Activated T-cell treated with anti-CD3 and anti-CD28 coated beads, Interleukin-2, amount 50 U/mL, for 24 hours (primary cell): ENCODE data around the gene NTRK1.

Experiments used
- DNase-seq: peaks from one replicate; pipeline ENCODE4 v3.0.0-alpha.2; 2020
- H3K27ac Mint-ChIP-seq: 2 replicates; pipeline ENCODE4 v1.8.0; 2020; ENCODE audit warnings: mild to moderate bottlenecking, mixed read lengths
- H3K27me3 Mint-ChIP-seq: 2 replicates; pipeline ENCODE4 v1.8.0; 2020; ENCODE audit warnings: mixed read lengths
- H3K36me3 Mint-ChIP-seq: 2 replicates; pipeline ENCODE4 v1.8.0; 2020; ENCODE audit warnings: low read depth, mixed read lengths
- H3K4me1 Mint-ChIP-seq: 2 replicates; pipeline ENCODE4 v1.8.0; 2020; ENCODE audit warnings: low read depth, mixed read lengths
- H3K4me3 Mint-ChIP-seq: 2 replicates; pipeline ENCODE4 v1.8.0; 2020; ENCODE audit warnings: mild to moderate bottlenecking, moderate library complexity, mixed read lengths
- H3K9me3 Mint-ChIP-seq: 2 replicates; pipeline ENCODE4 v1.8.0; 2020; ENCODE audit warnings: mixed read lengths

The NTRK1 gene

DNA sequence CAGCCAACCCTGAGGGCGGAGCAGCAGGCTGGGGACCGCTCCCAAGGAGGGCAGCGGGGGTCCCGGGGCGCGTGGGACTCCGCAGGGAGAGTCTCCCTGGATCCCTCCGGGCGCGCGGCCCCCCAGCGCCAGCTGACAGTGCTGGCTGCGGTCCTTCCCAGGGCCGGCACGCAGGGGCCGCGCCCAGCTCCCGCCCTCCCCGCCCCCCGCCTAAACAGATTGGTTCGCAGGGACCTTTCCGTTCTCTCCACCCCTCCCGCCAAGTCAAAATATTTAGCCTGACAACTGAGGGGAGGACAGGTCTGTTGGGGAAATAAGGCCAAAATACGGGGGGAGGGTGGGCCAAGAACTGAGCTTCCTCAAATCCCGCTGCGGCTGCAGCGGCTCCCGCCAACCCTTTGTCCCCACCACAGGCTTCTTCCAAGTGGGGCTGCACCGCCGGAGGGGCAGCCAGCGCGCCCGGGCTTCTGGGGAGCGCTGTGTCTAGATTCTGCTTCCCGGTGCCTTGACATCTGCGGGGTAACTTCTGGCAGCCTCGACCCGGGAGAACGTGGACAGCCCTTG lies 1.6 kb upstream of the NTRK1 start, which contains the start of gene INSRR:
Gene INSRR, minus strand, starts transcription at position 159 of the 564 bp plus-strand sequence. CDS start 496 bp downstream, outside the sequence.
- Mint-ChIP-seq H3K4me3 (peak within 1 kb of the TSS; percentile 58), H3K27me3 (peaks cover 60% of the 10 kb centered on the region), H3K36me3 (no peaks in the 10 kb centered on the region), H3K9me3 (no peaks in the 10 kb centered on the region), H3K4me1 (peaks cover 35% of the 10 kb centered on the region), H3K27ac (no peak within 1 kb of the TSS)
- no peak for DNase-seq

DNA sequence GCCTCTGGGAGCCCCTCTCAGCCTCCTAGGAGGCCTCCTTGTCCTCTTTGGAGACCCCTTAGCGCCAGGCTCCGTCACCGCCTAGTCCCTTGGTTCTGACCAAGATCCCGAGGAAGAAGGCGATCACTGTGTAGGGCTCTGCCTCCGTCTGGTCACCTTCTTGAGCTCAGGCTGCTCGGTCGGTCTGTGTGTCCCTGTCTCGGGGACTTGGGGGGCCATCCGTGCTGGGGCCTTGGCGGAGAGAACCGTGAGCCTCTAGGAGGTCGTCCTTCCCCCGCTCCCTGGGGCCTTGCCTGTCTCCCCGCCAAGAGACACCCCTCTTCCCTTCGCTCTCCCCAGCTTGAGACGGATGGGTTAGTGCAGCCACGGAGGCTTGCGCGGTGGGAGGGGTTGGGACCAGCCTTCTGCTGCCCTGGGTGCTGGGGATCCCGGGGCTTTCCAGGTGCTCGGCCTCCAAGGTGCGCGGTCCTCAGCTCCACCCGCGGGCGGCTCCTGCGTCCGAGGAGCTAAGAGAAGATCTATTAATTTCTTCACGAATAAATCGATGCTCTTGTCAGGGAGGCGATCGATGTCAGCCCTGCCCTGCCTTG lies 1.0 kb upstream of the NTRK1 start:
- DNase-seq: peak; percentile 60
- H3K4me1 Mint-ChIP-seq: peaks cover 35% of the 10 kb centered on the region
- H3K9me3 Mint-ChIP-seq: no peaks in the 10 kb centered on the region
- H3K36me3 Mint-ChIP-seq: no peaks in the 10 kb centered on the region
- H3K27me3 Mint-ChIP-seq: peaks cover 65% of the 10 kb centered on the region
- H3K27ac Mint-ChIP-seq: no peak overlapping the region
- H3K4me3 Mint-ChIP-seq: peak overlapping the region; percentile 58

DNA sequence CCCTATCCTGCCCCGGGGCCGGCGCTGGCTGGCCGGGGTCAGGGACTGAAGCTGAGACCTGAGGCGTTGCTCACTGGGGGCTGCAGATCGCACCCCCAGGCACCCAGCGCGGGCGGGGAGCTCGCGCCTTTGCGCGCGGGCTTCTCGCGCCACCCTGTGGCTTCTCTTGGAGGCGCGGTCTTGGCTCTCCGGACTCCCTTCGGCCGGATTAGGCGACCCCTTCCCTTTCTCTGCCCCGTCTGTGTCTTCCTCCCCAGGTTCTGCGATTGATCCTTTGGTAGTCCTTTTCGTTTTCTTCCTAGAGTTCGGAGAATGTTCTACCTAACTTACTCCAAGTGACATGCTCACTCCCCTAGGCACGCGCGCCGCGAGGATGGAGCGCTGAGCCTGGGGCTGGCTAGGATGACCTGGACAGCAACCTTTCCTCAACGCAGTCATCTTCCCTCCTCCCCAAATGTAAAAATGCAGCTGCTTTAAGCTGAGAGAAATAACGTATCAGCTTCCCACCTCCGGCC lies 495 bp upstream of the NTRK1 start:
- peak overlapping the region; percentile 1 for H3K27ac Mint-ChIP-seq
- H3K27me3 Mint-ChIP-seq: peaks cover 71% of the 10 kb centered on the region
- no peaks in the 10 kb centered on the region for H3K36me3 Mint-ChIP-seq
- no peaks in the 10 kb centered on the region for H3K9me3 Mint-ChIP-seq
- peak overlapping the region; percentile 58 for H3K4me3 Mint-ChIP-seq
- peaks cover 35% of the 10 kb centered on the region for H3K4me1 Mint-ChIP-seq
- peak; percentile 81 for DNase-seq

DNA sequence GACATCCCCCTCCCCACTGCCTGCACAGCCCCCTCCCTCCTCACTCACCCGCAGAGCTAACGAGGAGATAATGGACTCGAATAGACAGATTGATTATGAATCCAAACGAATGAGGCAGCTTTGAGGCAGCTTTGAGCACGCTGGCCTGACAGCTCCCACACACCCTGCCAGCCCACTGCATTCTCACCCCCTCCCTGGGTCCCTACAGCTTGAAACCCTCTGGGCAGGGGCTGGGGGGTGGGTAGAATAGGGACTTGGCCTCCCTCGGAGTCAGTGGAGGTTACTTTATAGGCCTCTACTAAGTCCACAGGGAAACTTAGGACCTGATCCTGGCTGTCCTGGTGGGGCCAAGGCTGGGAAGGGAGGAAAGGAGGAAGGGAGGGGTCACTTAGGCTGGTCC lies 1.9 kb downstream of the NTRK1 start:
- H3K27ac Mint-ChIP-seq: no peak overlapping the region
- no peaks in the 10 kb centered on the region for H3K36me3 Mint-ChIP-seq
- H3K9me3 Mint-ChIP-seq: no peaks in the 10 kb centered on the region
- no peak for DNase-seq
- H3K27me3 Mint-ChIP-seq: peaks cover 77% of the 10 kb centered on the region
- H3K4me3 Mint-ChIP-seq: no peak overlapping the region
- peaks cover 51% of the 10 kb centered on the region for H3K4me1 Mint-ChIP-seq

GRCh38 chr1:156862997-156863599 lies 2.4 kb downstream of the NTRK1 start:
- no peaks in the 10 kb centered on the region for H3K36me3 Mint-ChIP-seq
- H3K4me3 Mint-ChIP-seq: no peak overlapping the region
- H3K27me3 Mint-ChIP-seq: peaks cover 72% of the 10 kb centered on the region
- peaks cover 51% of the 10 kb centered on the region for H3K4me1 Mint-ChIP-seq
- peak overlapping the region; percentile 3 for H3K27ac Mint-ChIP-seq
- no peak for DNase-seq
- no peaks in the 10 kb centered on the region for H3K9me3 Mint-ChIP-seq

GRCh38 chr1:156863631-156864030 lies 3.0 kb downstream of the NTRK1 start:
- Mint-ChIP-seq H3K4me1 (peaks cover 49% of the 10 kb centered on the region), H3K27ac (peak overlapping the region; percentile 3), H3K27me3 (peaks cover 67% of the 10 kb centered on the region)

GRCh38 chr1:156864796-156865195 lies 4.1 kb downstream of the NTRK1 start:
- Mint-ChIP-seq H3K36me3 (no peaks in the 10 kb centered on the region), H3K9me3 (no peaks in the 10 kb centered on the region), H3K27ac (no peak overlapping the region), H3K4me3 (no peak overlapping the region), H3K27me3 (peaks cover 57% of the 10 kb centered on the region), H3K4me1 (peaks cover 42% of the 10 kb centered on the region)
- DNase-seq: no peak

More at GRCh38 chr1:156863631-156864030, 3.0 kb downstream of the NTRK1 start:
- no peaks in the 10 kb centered on the region for H3K9me3 Mint-ChIP-seq
- H3K36me3 Mint-ChIP-seq: no peaks in the 10 kb centered on the region
- no peak overlapping the region for H3K4me3 Mint-ChIP-seq
- no peak for DNase-seq

DNA sequence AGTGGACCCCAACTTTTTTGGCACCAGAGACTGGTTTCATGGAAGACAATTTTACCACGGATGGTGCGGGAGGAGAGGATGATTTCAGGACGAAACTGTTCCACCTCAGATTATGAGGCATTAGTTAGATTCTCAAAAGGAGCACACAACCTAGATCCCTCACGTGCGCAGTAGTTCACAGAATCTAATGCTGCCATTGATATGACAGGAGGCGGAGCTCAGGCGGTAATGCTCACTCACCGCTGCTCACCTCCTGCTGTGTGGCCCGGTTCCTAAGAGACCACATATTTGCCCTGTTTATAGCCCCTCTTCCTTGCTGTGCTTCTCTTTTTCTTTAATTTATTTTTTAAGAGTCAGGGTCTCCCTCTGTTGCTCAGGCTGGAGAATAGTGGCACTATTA lies 4.6 kb downstream of the NTRK1 start:
- Mint-ChIP-seq H3K9me3 (no peaks in the 10 kb centered on the region), H3K36me3 (no peaks in the 10 kb centered on the region), H3K27me3 (peaks cover 53% of the 10 kb centered on the region), H3K4me3 (no peak overlapping the region), H3K27ac (no peak overlapping the region), H3K4me1 (peaks cover 40% of the 10 kb centered on the region)
- DNase-seq: no peak

DNA sequence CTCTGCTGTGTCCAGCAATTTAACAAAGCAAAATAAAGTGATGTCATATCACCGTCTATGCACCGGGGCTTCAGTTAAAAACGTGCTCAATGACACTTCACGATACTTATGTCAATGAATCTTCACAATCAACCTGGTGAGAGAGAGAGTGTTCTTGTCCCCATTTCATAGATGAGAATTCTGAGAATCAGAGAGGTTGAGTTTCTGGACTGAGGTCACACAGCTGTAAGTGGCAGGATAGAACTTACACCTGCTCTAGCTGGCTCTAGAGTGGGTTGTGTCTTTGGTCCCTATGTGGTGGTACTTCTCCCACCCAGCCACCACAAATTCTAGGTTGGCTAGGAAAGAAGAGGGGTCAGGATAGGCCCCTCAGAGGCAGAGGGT lies 5.2 kb downstream of the NTRK1 start:
- no peaks in the 10 kb centered on the region for H3K9me3 Mint-ChIP-seq
- H3K4me3 Mint-ChIP-seq: no peak overlapping the region
- peaks cover 44% of the 10 kb centered on the region for H3K4me1 Mint-ChIP-seq
- H3K36me3 Mint-ChIP-seq: no peaks in the 10 kb centered on the region
- peak overlapping the region; percentile 23 for H3K27ac Mint-ChIP-seq
- peaks cover 51% of the 10 kb centered on the region for H3K27me3 Mint-ChIP-seq
- DNase-seq: no peak

DNA sequence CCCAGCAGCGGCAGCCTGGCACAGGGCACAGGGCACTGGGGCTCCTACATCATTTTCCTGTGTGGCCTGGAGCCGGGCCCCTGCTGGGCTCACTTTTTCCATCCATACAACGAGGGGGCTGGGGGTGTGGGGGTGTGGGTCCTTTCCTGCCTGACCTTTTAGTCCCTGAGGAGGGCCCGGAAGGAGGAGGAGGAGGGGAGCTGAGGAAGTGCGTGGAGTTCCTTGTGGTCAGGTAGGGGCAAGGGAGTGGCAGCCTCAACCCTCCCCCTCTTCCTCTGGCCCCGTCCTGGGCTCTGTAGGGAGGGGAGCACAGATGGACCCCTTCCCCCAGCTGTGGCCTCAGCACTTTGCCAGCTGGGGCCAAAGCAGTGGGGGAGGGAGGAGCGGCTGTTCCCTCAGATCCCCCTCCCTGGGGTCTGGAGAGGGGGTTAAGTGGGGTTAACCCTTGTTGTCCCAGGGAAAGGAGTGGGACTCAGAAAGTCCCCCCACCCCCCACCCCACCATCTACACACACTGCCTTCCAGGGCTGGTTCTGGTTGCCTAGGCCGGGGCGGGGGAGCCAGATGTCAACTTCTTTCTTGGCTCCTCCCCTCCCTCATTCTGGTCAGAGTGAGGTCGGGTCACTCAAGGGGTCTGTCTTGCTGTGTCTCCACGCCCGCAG lies 5.7 kb downstream of the NTRK1 start:
- DNase-seq: no peak
- Mint-ChIP-seq H3K36me3 (no peaks in the 10 kb centered on the region), H3K9me3 (no peaks in the 10 kb centered on the region), H3K27me3 (peaks cover 47% of the 10 kb centered on the region), H3K27ac (peak overlapping the region; percentile 23), H3K4me1 (peaks cover 45% of the 10 kb centered on the region), H3K4me3 (no peak overlapping the region)

DNA sequence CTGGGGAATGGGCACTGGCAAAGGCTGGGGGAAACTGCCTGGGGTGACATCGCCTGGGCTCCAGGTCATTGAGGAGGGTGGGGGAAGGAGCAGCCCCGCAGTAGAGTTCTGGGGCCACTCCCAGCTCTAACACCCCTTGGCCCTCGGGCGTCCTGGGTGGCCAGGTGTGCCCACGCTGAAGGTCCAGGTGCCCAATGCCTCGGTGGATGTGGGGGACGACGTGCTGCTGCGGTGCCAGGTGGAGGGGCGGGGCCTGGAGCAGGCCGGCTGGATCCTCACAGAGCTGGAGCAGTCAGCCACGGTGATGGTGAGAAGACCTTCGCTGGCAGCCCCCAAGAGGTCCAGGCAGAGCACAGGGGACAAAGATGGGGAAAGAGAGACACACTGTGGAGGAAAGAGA lies 7.7 kb downstream of the NTRK1 start:
- no peak for DNase-seq
- no peaks in the 10 kb centered on the region for H3K9me3 Mint-ChIP-seq
- H3K4me3 Mint-ChIP-seq: no peak overlapping the region
- H3K4me1 Mint-ChIP-seq: peaks cover 33% of the 10 kb centered on the region
- H3K36me3 Mint-ChIP-seq: no peaks in the 10 kb centered on the region
- H3K27ac Mint-ChIP-seq: no peak overlapping the region
- H3K27me3 Mint-ChIP-seq: peaks cover 28% of the 10 kb centered on the region

- Mint-ChIP-seq H3K36me3 (no peaks in the 10 kb centered on the region), H3K4me3 (no peak overlapping the region), H3K4me1 (peaks cover 27% of the 10 kb centered on the region), H3K27ac (no peak overlapping the region), H3K9me3 (no peaks in the 10 kb centered on the region), H3K27me3 (peaks cover 17% of the 10 kb centered on the region)
- no peak for DNase-seq
Observed at GRCh38 chr1:156869455-156869854, 8.8 kb downstream of the NTRK1 start.

- Mint-ChIP-seq H3K4me3 (no peak overlapping the region), H3K27ac (no peak overlapping the region), H3K27me3 (peaks cover 3% of the 10 kb centered on the region), H3K4me1 (peaks cover 12% of the 10 kb centered on the region), H3K36me3 (no peaks in the 10 kb centered on the region), H3K9me3 (no peaks in the 10 kb centered on the region)
- no peak for DNase-seq
Observed at GRCh38 chr1:156873659-156874058, 13.0 kb downstream of the NTRK1 start.

- no peak for DNase-seq
- H3K4me1 Mint-ChIP-seq: peaks cover 12% of the 10 kb centered on the region
- H3K9me3 Mint-ChIP-seq: no peaks in the 10 kb centered on the region
- no peaks in the 10 kb centered on the region for H3K36me3 Mint-ChIP-seq
- H3K27me3 Mint-ChIP-seq: peaks cover 5% of the 10 kb centered on the region
- H3K27ac Mint-ChIP-seq: no peak overlapping the region
- no peak overlapping the region for H3K4me3 Mint-ChIP-seq
Observed at GRCh38 chr1:156874142-156874541, 13.5 kb downstream of the NTRK1 start.
